A549 (cell line): ENCODE results near the gene C1orf35.

Experiments
- CTCF ChIP-seq: fragments of >200 bp; sonication (Bioruptor Twin); formaldehyde crosslinking; IDR thresholded peaks from 3 replicates; pipeline ENCODE4 v1.5.1; 2016
- HDAC2 ChIP-seq: fragments of 200-600 bp; sonication (generic); IDR thresholded peaks from 2 replicates; pipeline ENCODE4 v1.6.1; 2016
- HOXA7 ChIP-seq: fragments of 250-450 bp; sonication (Bioruptor Pico); IDR thresholded peaks from 2 replicates; pipeline ENCODE4 v1.5.0; 2020; ENCODE audit warnings: mild to moderate bottlenecking, moderate library complexity
- JUN ChIP-seq, 2 experiments: fragments of >200 bp; sonication (Bioruptor Twin); formaldehyde crosslinking; IDR thresholded peaks; 2 replicates in 1 of 2; 3 replicates in 1 of 2; pipeline ENCODE4 v1.6.1; 2016 to 2017
- KDM5A ChIP-seq: fragments of 200-600 bp; sonication (generic); IDR thresholded peaks from 2 replicates; pipeline ENCODE4 v1.6.1; 2016; ENCODE audit warnings: antibody characterized with exemption, mild to moderate bottlenecking
- POLR2A ChIP-seq: IDR thresholded peaks from 2 replicates; pipeline ENCODE4 v1.6.1; 2012; ENCODE audit warnings: mild to moderate bottlenecking, low read length
- RAD21 ChIP-seq, 2 experiments: fragments of >200 bp in 1 of 2; sonication (Bioruptor Twin) in 1 of 2; formaldehyde crosslinking in 1 of 2; IDR thresholded peaks in 1 of 2; conservative IDR thresholded peaks in 1 of 2; 2 replicates in 1 of 2; 3 replicates in 1 of 2; pipeline ENCODE4 v1.6.1; 2012 to 2018; ENCODE audit warnings: inconsistent platforms in 1 of 2
- REST ChIP-seq: fragments of 200-600 bp; sonication (generic); IDR thresholded peaks from 2 replicates; pipeline ENCODE4 v1.6.1; 2016; ENCODE audit warnings: antibody characterized with exemption, mild to moderate bottlenecking, moderate library complexity

GRCh38 chr1:228084797-228085196, 18.3 kb downstream of the C1orf35 start:
- no peak for TF ChIP-seq JUN (IDR thresholded peaks at IDR 0.05)
- no peak for TF ChIP-seq KDM5A
- no peak for TF ChIP-seq REST
- TF ChIP-seq HDAC2 = no peak
- TF ChIP-seq CTCF = no peak
- no peak for TF ChIP-seq HOXA7 (CRISPR knock-in tag)
- TF ChIP-seq POLR2A = no peak
- TF ChIP-seq RAD21 (conservative IDR thresholded peaks at IDR 0.05 in 1 of 2, IDR thresholded peaks at IDR 0.05 in 1 of 2) = no peak
